Endothelial cell of umbilical vein (primary cell): ENCODE measurements around the gene CYP27A1.

Experiments
- FOS ChIP-seq: IDR thresholded peaks from 2 replicates; pipeline ENCODE4 v1.6.1; 2011; ENCODE audit warnings: mild to moderate bottlenecking, low read length, moderate library complexity, borderline replicate concordance; ENCODE audit not compliant: insufficient read depth
- GATA2 ChIP-seq: IDR thresholded peaks from 2 replicates; pipeline ENCODE4 v1.7.0; 2011; ENCODE audit warnings: low read depth, mild to moderate bottlenecking, moderate library complexity, mixed read lengths, low read length; ENCODE audit not compliant: insufficient read length, insufficient read depth
- POLR2A ChIP-seq: IDR thresholded peaks from 2 replicates; pipeline ENCODE4 v1.6.1; 2012; ENCODE audit warnings: low read depth, mild to moderate bottlenecking, control low read depth, low read length

DNA sequence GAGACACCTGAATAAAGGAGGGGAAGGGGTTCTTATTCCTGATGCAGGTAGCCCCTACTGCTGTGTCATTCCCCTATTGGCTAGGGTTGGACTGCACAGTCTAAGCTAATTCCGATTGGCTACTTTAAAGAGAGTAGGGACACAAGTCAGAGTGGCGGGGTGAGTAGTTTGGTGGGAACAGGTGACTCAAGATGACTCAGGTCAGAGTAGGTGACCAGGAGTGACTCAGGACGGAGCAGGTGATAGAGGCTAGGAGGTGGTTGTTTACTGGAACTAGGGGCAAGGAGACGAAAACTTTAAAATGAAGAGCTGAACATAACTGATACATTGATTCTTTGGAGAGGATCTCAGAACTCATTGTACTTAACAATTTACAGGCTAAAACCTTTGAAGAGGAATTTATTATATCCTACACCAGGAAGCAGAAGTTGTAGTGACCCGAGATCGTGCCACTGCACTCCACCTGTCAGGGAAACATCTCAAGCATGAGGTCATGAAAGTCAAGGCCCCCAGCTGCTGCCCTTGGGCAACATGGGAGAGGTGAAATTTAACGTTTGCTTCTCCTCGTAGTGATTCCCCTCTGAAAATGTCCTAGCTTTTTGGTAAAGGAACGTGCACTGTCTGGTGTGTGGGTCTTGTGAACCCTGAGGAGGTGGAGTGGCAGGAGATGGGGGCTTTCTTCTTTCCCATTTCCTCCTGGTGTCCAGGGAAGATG is 4.5 kb upstream of the CYP27A1 start:
- TF ChIP-seq GATA2 (no peak), POLR2A (no peak), FOS (no peak)
